Endothelial cell of umbilical vein (primary cell): ENCODE results near the gene BIRC2. TPM values are rescaled to one million over a fixed set of nuclear protein-coding genes. Genes with fewer than 3 reads are reported as not detected.

ENCODE experiments used
- BruUV-seq: library from RNA; stranded (reverse); fragments of 400-500 nt; replicated peaks from 2 replicates; lab custom pipeline; 2021; lab: Mats Ljungman, UMichigan
- CTCF ChIA-PET: fragments of 300-600, 350-600 bp; sonication (Branson Sonifier 250); formaldehyde crosslinking; loops from one replicate; lab custom pipeline; 2021; ENCODE audit warnings: antibody characterized with exemption, inconsistent platforms; lab: Charles Lee
- POLR2A ChIA-PET: fragments of 300-600, 350-600 bp; sonication (Branson Sonifier 250); formaldehyde crosslinking; loops from one replicate; lab custom pipeline; 2021; ENCODE audit warnings: antibody characterized with exemption, inconsistent platforms; lab: Charles Lee
- DNase-seq: peaks from one replicate; pipeline ENCODE4 v3.0.0-alpha.2; 2011; ENCODE audit warnings: low read depth, low spot score
- FAIRE-seq: peaks from 2 replicates; lab custom pipeline; 2011; peaks lifted over from hg19 to GRCh38; lab: Jason Lieb, UNC
- H2AFZ ChIP-seq: 2 replicates; pipeline ENCODE4 v1.6.0; 2012; ENCODE audit warnings: low read depth, low read length, control low read depth, inconsistent platforms
- H3K27ac ChIP-seq: 2 replicates; pipeline ENCODE4 v1.5.1; 2011; ENCODE audit warnings: low read depth, mild to moderate bottlenecking, control low read depth, low read length, moderate library complexity; ENCODE audit not compliant: insufficient read depth
- H3K27me3 ChIP-seq, 2 experiments: 2 replicates each; pipeline versions ENCODE4 v1.6.0 to v1.6.1; 2011; ENCODE audit warnings: low read length in 2 of 2, mixed read lengths in 1 of 2; ENCODE audit not compliant: control insufficient read depth in 2 of 2, insufficient read depth in 2 of 2
- H3K36me3 ChIP-seq, 2 experiments: 2 replicates in 1 of 2; 3 replicates in 1 of 2; pipeline ENCODE4 v1.5.1; 2011; ENCODE audit warnings: low read length in 2 of 2, mild to moderate bottlenecking in 1 of 2, moderate library complexity in 1 of 2; ENCODE audit not compliant: control insufficient read depth in 2 of 2, insufficient read depth in 2 of 2; ENCODE audit errors: extremely low read depth in 1 of 2
- H3K4me1 ChIP-seq: 3 replicates; pipeline ENCODE4 v1.5.1; 2011; ENCODE audit warnings: mild to moderate bottlenecking, low read length; ENCODE audit not compliant: control insufficient read depth, insufficient read depth; ENCODE audit errors: extremely low read depth
- H3K4me2 ChIP-seq: 2 replicates; pipeline ENCODE4 v1.6.1; 2011; ENCODE audit warnings: low read length, control low read depth, mixed read lengths; ENCODE audit not compliant: insufficient read depth
- H3K4me3 ChIP-seq, 3 experiments: fragments of 200-600 bp in 1 of 3; sonication (generic), shearing (Covaris generic) in 1 of 3; replicated peaks in 1 of 3; 2 replicates each; pipeline ENCODE4 v1.5.1; 2011 to 2016; ENCODE audit warnings: control low read depth in 3 of 3, low read length in 3 of 3, mild to moderate bottlenecking in 2 of 3, inconsistent platforms in 1 of 3, low read depth in 1 of 3, moderate library complexity in 1 of 3; ENCODE audit not compliant: insufficient read depth in 1 of 3
- H3K79me2 ChIP-seq: 2 replicates; pipeline ENCODE4 v1.6.0; 2012; ENCODE audit warnings: low read length, inconsistent platforms; ENCODE audit not compliant: control insufficient read depth, insufficient read depth
- H3K9ac ChIP-seq: replicated peaks from 2 replicates; pipeline ENCODE3; 2011; ENCODE audit warnings: low read length, control low read depth; ENCODE audit not compliant: insufficient read depth; ENCODE audit errors: extremely low read depth
- H3K9me1 ChIP-seq: replicated peaks from 3 replicates; pipeline ENCODE4 v1.6.0; 2011; ENCODE audit warnings: mild to moderate bottlenecking, low read length; ENCODE audit not compliant: control insufficient read depth, insufficient read depth; ENCODE audit errors: extremely low read depth
- H3K9me3 ChIP-seq: replicated peaks from 2 replicates; pipeline ENCODE4 v1.5.1; 2012; ENCODE audit warnings: low read length, inconsistent platforms; ENCODE audit not compliant: control insufficient read depth, insufficient read depth
- H4K20me1 ChIP-seq: replicated peaks from 2 replicates; pipeline ENCODE3; 2011; ENCODE audit warnings: mild to moderate bottlenecking, low read length; ENCODE audit not compliant: control insufficient read depth, insufficient read depth; ENCODE audit errors: extremely low read depth
- EZH2 ChIP-seq: IDR thresholded peaks from 2 replicates; pipeline ENCODE4 v1.6.1; 2012; ENCODE audit warnings: borderline replicate concordance, low read depth, mild to moderate bottlenecking, moderate library complexity, low read length, inconsistent platforms; ENCODE audit not compliant: severe bottlenecking
- FOS ChIP-seq: IDR thresholded peaks from 2 replicates; pipeline ENCODE4 v1.6.1; 2011; ENCODE audit warnings: mild to moderate bottlenecking, low read length, moderate library complexity, borderline replicate concordance; ENCODE audit not compliant: insufficient read depth
- GATA2 ChIP-seq: IDR thresholded peaks from 2 replicates; pipeline ENCODE4 v1.7.0; 2011; ENCODE audit warnings: low read depth, mild to moderate bottlenecking, moderate library complexity, mixed read lengths, low read length; ENCODE audit not compliant: insufficient read length, insufficient read depth
- JUN ChIP-seq: IDR thresholded peaks from 2 replicates; pipeline ENCODE4 v1.6.1; 2011; ENCODE audit warnings: borderline replicate concordance, low read depth; ENCODE audit not compliant: insufficient read length, insufficient read depth
- MYC ChIP-seq: IDR thresholded peaks from one replicate; pipeline ENCODE4 v1.6.1; 2011; ENCODE audit warnings: mild to moderate bottlenecking, low read depth, low read length
- POLR2A ChIP-seq: IDR thresholded peaks from 2 replicates; pipeline ENCODE4 v1.6.1; 2012; ENCODE audit warnings: low read depth, mild to moderate bottlenecking, control low read depth, low read length
- POLR2AphosphoS5 ChIP-seq: IDR thresholded peaks from 2 replicates; pipeline ENCODE4 v1.6.1; 2012; ENCODE audit warnings: low read depth, mild to moderate bottlenecking, control low read depth, low read length, moderate library complexity; ENCODE audit not compliant: insufficient read depth
- dilution Hi-C: fragments of 300-500 bp; cut with MboI; formaldehyde crosslinking; loops from one replicate; pipeline ENCODE4 v1.15.0; 2019; ENCODE audit warnings: low sequenced_read_pairs; ENCODE audit not compliant: extremely low pct_ligation_motif_present
- intact Hi-C: fragments of 100-400 bp; cut with micrococcal nuclease; formaldehyde crosslinking; loops from one replicate; pipeline ENCODE4 v1.10.0; 2022
- polyA plus RNA-seq, 4 experiments: library from polyadenylated mRNA; depleted of rRNA in 3 of 4; stranded (reverse) in 3 of 4; unstranded in 1 of 4; fragments of >200 nt; gene quantifications; 2 replicates each; pipeline versions ENCODE4 v1.2.1 to v1.2.3, GENCODE V29; 2011 to 2012; ENCODE audit warnings: missing spikeins in 1 of 4
- total RNA-seq: library from RNA; stranded (reverse); gene quantifications from 2 replicates; pipeline ENCODE4 v1.2.3, GENCODE V29; 2021
- TF ChIP-seq, protein P1 (sequence below): IDR thresholded peaks from 2 replicates; pipeline ENCODE4 v1.6.1; 2011; ENCODE audit not compliant: insufficient read depth, insufficient read length
- TF ChIP-seq, protein P2 (sequence below), 2 donors: IDR thresholded peaks; 1 replicate in 1 of 2; 2 replicates in 1 of 2; pipeline ENCODE4 v1.5.1; 2011; ENCODE audit warnings: low read length in 2 of 2, mild to moderate bottlenecking in 2 of 2, moderate library complexity in 2 of 2, control low read depth in 1 of 2, inconsistent platforms in 1 of 2, low read depth in 1 of 2; ENCODE audit not compliant: insufficient read depth in 1 of 2; ENCODE audit errors: extremely low read depth in 1 of 2

The BIRC2 gene
- total and polyA plus RNA-seq, 2 donors (not counting 3 experiments of a cell fraction or from before 2014, with no cell fraction given): 42.8 to 47.3 TPM

DNA sequence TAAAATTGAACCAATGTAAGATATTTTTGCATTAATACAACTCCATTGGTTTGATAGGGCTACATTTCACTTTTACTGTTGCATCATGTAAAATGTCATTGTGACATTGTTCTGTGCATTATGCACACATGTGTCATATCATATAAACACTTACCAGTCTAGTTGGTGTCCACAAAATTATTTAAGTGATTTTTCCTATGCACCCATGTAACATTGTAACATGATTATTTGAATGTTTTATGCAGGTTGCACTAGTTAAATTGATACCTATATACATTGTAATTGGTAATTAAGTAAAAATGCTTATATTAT lies 39.3 kb upstream of the BIRC2 start:
- intact Hi-C loops (no loop called here), dilution Hi-C loops (no loop called here)
- no peak for DNase-seq
- TF ChIP-seq, protein P1, sequence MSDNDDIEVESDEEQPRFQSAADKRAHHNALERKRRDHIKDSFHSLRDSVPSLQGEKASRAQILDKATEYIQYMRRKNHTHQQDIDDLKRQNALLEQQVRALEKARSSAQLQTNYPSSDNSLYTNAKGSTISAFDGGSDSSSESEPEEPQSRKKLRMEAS: no peak
- TF ChIP-seq POLR2AphosphoS5 (no peak), POLR2A (no peak), FOS (no peak), JUN (no peak), EZH2 (no peak), MYC (no peak), GATA2 (no peak)
- TF ChIP-seq, protein P2, sequence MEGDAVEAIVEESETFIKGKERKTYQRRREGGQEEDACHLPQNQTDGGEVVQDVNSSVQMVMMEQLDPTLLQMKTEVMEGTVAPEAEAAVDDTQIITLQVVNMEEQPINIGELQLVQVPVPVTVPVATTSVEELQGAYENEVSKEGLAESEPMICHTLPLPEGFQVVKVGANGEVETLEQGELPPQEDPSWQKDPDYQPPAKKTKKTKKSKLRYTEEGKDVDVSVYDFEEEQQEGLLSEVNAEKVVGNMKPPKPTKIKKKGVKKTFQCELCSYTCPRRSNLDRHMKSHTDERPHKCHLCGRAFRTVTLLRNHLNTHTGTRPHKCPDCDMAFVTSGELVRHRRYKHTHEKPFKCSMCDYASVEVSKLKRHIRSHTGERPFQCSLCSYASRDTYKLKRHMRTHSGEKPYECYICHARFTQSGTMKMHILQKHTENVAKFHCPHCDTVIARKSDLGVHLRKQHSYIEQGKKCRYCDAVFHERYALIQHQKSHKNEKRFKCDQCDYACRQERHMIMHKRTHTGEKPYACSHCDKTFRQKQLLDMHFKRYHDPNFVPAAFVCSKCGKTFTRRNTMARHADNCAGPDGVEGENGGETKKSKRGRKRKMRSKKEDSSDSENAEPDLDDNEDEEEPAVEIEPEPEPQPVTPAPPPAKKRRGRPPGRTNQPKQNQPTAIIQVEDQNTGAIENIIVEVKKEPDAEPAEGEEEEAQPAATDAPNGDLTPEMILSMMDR (IDR thresholded peaks at IDR 0.05; ENCODE audit: extremely low read depth in 1 of 2, insufficient read depth in 1 of 2, low read depth in 1 of 2, low read length in 2 of 2): no peak
- H3K27ac ChIP-seq: no peak overlapping the region
- ChIA-PET CTCF (interaction anchor here (0.9 to 1.2 kb wide), 3 partner anchors 9 to 34 kb away, joined by 4 to 6 read pairs (median 5); no protein-coding TSS in a partner anchor), POLR2A (no interaction called here)
- no TSS peak for BruUV-seq
- no peaks in the 10 kb centered on the region for H4K20me1 ChIP-seq
- FAIRE-seq: no peak
- no peaks in the 10 kb centered on the region for H3K9me3 ChIP-seq
- H3K79me2 ChIP-seq: no peaks in the 10 kb centered on the region
- no peak overlapping the region for H3K4me2 ChIP-seq
- no peaks in the 10 kb centered on the region for H3K9me1 ChIP-seq
- H3K36me3 ChIP-seq: no peaks in the 10 kb centered on the region
- no peaks in the 10 kb centered on the region for H3K4me1 ChIP-seq
- no peak overlapping the region for H3K9ac ChIP-seq
- peaks cover 14 to 18% of the 10 kb centered on the region in 2 experiments for H3K27me3 ChIP-seq
- no peak overlapping the region for H2AFZ ChIP-seq
- no peak overlapping the region for H3K4me3 ChIP-seq
